ENCODE data around the gene ULBP2. TPM values are rescaled to one million over a fixed set of nuclear protein-coding genes. Genes with fewer than 3 reads are reported as not detected.
"Not testable (repeated sequence)": the region's sequence is repeated elsewhere in the genome, so short reads cannot be mapped to it uniquely, and the experiment has no call there.

ULBP2 gene
- total RNA-seq, 2 experiments from 2014 or later, result 1.8 to 1.9 TPM

DNA sequence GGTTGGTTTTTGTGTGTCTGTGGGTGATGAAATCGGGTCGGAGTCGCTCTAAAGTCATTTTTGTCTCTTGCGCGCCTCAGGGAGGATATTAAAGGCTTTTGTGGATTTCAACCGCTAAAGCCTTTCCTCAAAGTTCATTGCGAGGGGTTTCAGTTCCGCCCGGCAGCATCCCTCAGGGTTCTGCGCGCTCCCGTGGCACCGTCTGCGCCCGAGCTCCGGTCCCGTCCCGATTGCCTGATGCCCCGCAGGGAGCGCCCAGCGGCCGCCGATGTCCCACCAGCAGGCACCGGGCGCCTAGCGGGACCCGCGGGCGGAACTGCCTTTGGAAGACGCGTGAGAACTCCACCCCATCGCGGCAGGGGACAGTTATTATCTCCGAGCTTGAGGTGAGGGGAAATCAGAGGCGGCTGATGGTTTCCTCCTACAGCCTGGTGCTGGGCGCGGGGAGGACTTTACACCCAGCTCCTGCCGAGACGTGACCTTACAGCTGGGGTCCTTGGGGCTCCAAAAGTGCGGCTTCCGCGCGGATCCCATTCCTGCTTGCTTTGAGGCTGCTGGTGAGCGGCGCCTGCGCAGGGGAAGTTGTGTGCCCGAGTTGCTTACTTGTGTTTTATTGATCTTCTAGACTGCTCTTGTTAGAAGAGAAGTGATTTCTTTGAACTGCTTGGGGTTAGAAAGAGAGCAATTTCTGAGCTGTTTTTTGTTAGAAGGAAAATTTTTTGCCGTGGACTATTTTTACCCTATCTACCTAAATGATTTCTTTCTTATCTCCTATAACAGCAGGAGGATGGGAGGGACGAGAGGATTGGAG, 49.1 kb downstream of the ULBP2 start:
- ChIA-PET CTCF (interaction anchor here (0.8 to 1.6 kb wide), 4 partner anchors 17 to 29 kb away, joined by 3 to 4 read pairs (median 4); no protein-coding TSS in a partner anchor), POLR2A (interaction anchor here (1.5 kb wide), 1 partner anchor 25 kb away, joined by 5 read pairs; no protein-coding TSS in a partner anchor)
- Mint-ChIP-seq H3K4me3 (peak overlapping the region; percentile 82), H3K36me3 (ENCODE audit: low read depth) (no peaks in the 10 kb centered on the region), H3K9me3 (no peaks in the 10 kb centered on the region), H3K27ac (no peak overlapping the region), H3K27me3 (peaks cover 100% of the 10 kb centered on the region), H3K4me1 (ENCODE audit: low read depth) (peaks cover 30% of the 10 kb centered on the region)
- Histone ChIP-seq H3K4me3 (ENCODE audit: low read length) (peak overlapping the region; percentile 47), H3K4me1 (ENCODE audit: insufficient read depth, low read length) (peaks cover 30% of the 10 kb centered on the region), H3K27me3 (ENCODE audit: control insufficient read depth in 1 of 2, insufficient read depth in 2 of 2, low read length in 2 of 2) (peaks cover 76 to 90% of the 10 kb centered on the region in 2 experiments), H3K9me3 (ENCODE audit: control insufficient read depth in 1 of 2, insufficient read depth in 1 of 2, low read length in 2 of 2) (peaks cover 13 to 42% of the 10 kb centered on the region in 2 experiments), H3K27ac (ENCODE audit: low read depth in 1 of 2, low read length in 2 of 2) (no peak overlapping the region), H3K36me3 (ENCODE audit: insufficient read depth, low read length) (no peaks in the 10 kb centered on the region)
- peak; percentile 48 for ATAC-seq (ENCODE audit: poor library complexity)
- peak in 5 of 14 experiments; percentile 16 to 61 (median 30) for DNase-seq
- TF ChIP-seq, protein P1, sequence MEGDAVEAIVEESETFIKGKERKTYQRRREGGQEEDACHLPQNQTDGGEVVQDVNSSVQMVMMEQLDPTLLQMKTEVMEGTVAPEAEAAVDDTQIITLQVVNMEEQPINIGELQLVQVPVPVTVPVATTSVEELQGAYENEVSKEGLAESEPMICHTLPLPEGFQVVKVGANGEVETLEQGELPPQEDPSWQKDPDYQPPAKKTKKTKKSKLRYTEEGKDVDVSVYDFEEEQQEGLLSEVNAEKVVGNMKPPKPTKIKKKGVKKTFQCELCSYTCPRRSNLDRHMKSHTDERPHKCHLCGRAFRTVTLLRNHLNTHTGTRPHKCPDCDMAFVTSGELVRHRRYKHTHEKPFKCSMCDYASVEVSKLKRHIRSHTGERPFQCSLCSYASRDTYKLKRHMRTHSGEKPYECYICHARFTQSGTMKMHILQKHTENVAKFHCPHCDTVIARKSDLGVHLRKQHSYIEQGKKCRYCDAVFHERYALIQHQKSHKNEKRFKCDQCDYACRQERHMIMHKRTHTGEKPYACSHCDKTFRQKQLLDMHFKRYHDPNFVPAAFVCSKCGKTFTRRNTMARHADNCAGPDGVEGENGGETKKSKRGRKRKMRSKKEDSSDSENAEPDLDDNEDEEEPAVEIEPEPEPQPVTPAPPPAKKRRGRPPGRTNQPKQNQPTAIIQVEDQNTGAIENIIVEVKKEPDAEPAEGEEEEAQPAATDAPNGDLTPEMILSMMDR (IDR thresholded peaks at IDR 0.05), result no peak
- intact Hi-C loops (cut with DNase I, micrococcal nuclease), result no loop called here

GRCh38 chr6:149991472-149991795, 49.6 kb downstream of the ULBP2 start:
- H3K36me3 Mint-ChIP-seq (ENCODE audit: low read depth); H3K27ac ChIP-seq (ENCODE audit: low read depth in 1 of 2, low read length in 2 of 2); H3K9me3 Mint-ChIP-seq; intact Hi-C loops (cut with DNase I, micrococcal nuclease); H3K36me3 ChIP-seq (ENCODE audit: insufficient read depth, low read length); H3K27ac Mint-ChIP-seq: not testable (repeated sequence)
- Mint-ChIP-seq H3K27me3 (peaks cover 100% of the 10 kb centered on the region), H3K4me3 (peak overlapping the region; percentile 60), H3K4me1 (ENCODE audit: low read depth) (peaks cover 30% of the 10 kb centered on the region)
- Histone ChIP-seq H3K27me3 (ENCODE audit: control insufficient read depth in 1 of 2, insufficient read depth in 2 of 2, low read length in 2 of 2) (peaks cover 74 to 90% of the 10 kb centered on the region in 2 experiments), H3K9me3 (ENCODE audit: control insufficient read depth in 1 of 2, insufficient read depth in 1 of 2, low read length in 2 of 2) (peaks cover 13 to 44% of the 10 kb centered on the region in 2 experiments), H3K4me1 (ENCODE audit: insufficient read depth, low read length) (peaks cover 30% of the 10 kb centered on the region), H3K4me3 (ENCODE audit: low read length) (peak overlapping the region; percentile 47)
- ChIA-PET CTCF (interaction anchor here (0.8 to 1.6 kb wide), 3 partner anchors 16 to 30 kb away, joined by 3 to 4 read pairs (median 4); no protein-coding TSS in a partner anchor), POLR2A (interaction anchor here (1.5 kb wide), 1 partner anchor 26 kb away, joined by 5 read pairs; no protein-coding TSS in a partner anchor)
- DNase-seq (peak in 3 of 14 experiments; percentile 27 to 39 (median 35)), ATAC-seq (ENCODE audit: poor library complexity) (peak; percentile 45)

DNA sequence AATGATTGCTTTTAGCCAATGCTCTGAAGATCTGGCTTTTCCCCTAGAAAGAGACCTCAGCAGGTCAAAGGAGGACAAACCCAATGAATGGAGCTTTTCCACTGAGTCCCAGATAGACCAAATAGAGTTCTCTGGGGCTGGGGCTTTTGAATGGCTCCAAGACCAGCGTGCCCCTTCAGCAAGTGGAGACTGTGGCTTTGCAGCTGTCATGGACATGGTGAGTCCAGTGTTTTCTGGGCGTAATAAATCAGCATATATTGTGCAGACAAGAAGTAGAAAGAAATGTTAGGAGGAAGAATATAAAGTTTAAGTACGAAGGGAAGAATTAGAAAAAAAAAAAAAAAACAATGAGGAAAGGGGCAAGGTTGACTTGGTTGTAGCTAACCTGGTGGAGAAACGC, 50.0 kb downstream of the ULBP2 start:
- DNase-seq (no peak), ATAC-seq (ENCODE audit: poor library complexity) (no peak)
- H3K9me3 ChIP-seq (ENCODE audit: control insufficient read depth in 1 of 2, insufficient read depth in 1 of 2, low read length in 2 of 2), result peaks cover 13 to 44% of the 10 kb centered on the region in 2 experiments
- H3K27me3 ChIP-seq (ENCODE audit: control insufficient read depth in 1 of 2, insufficient read depth in 2 of 2, low read length in 2 of 2), result peaks cover 72 to 87% of the 10 kb centered on the region in 2 experiments
- intact Hi-C loops (cut with DNase I, micrococcal nuclease), result no loop called here
- ChIA-PET POLR2A (interaction anchor here (1.5 kb wide), 1 partner anchor 26 kb away, joined by 5 read pairs; no protein-coding TSS in a partner anchor), CTCF (interaction anchor here (0.6 to 1.6 kb wide), 3 partner anchors 16 to 1274 kb away, joined by 3 to 4 read pairs (median 4); no protein-coding TSS in a partner anchor)
- no peaks in the 10 kb centered on the region for H3K36me3 ChIP-seq (ENCODE audit: insufficient read depth, low read length)
- peaks cover 30% of the 10 kb centered on the region for H3K4me1 ChIP-seq (ENCODE audit: insufficient read depth, low read length)
- TF ChIP-seq, protein P1 (IDR thresholded peaks at IDR 0.05), result no peak
- H3K4me1 Mint-ChIP-seq (ENCODE audit: low read depth), result peaks cover 30% of the 10 kb centered on the region
- no peaks in the 10 kb centered on the region for H3K36me3 Mint-ChIP-seq (ENCODE audit: low read depth)
- H3K27ac Mint-ChIP-seq, result no peak overlapping the region
- no peak overlapping the region for H3K27ac ChIP-seq (ENCODE audit: low read depth in 1 of 2, low read length in 2 of 2)
- H3K27me3 Mint-ChIP-seq, result peaks cover 100% of the 10 kb centered on the region
- no peak overlapping the region for H3K4me3 ChIP-seq (ENCODE audit: low read length)
- H3K9me3 Mint-ChIP-seq, result no peaks in the 10 kb centered on the region
- peak overlapping the region; percentile 60 for H3K4me3 Mint-ChIP-seq

All from CD4-positive, alpha-beta T cell (primary cell).